ENCODE results near the gene DNAJB2.
A peak's percentile ranks its signal among the peaks of the same experiment; 100 is the strongest.
"Not testable (repeated sequence)": the region's sequence is repeated elsewhere in the genome, so short reads cannot be mapped to it uniquely, and the experiment has no call there.

DNAJB2 gene

DNA sequence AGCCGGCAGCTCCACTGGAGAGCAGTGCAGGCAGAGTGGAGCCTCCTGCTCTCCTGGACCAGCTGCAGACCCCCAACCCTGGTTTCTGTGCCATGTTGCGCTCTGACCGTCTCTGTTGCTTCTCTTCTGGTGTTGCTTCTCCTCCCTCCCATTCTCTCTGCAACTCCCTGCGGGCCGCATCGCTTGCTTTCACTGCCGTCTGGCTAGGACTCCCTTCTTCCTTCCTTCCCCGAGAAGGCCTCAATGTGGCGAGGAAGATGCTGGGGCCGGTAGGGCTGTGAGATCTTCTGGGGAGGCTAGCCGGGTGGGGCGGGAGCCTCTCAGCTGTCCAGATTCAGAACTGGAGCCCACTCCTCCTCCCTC, 6.2 kb downstream of the DNAJB2 start:
- ATAC-seq = no peak
- DNase-seq = no peak

DNA sequence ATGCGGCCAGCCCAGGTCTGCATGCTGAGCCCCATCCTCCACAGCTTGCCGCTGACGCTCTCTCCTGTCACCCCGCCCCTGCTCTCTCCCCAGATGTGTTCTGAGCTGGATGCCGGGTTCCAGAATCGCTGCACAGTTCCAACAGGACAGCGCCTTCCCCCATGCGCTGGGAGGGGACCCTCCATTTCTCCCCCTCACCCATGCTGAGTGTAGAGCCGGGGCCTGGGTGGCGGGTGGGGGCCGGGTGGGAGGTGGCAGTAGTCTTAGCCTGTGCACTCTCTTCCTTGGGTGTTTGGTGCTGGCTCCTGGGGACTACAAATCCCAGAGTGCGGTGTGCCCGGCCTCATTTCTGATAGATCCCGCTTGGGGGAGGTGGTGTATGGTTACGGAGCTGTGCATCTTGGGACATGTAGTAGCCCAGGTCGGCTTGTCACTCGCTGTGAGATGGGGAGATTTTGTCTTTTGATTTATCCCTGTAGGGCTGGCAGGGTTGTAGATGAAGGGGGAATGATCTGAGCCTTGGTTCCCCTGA, 6.8 kb downstream of the DNAJB2 start:
- DNase-seq = no peak
- no peak for ATAC-seq

DNA sequence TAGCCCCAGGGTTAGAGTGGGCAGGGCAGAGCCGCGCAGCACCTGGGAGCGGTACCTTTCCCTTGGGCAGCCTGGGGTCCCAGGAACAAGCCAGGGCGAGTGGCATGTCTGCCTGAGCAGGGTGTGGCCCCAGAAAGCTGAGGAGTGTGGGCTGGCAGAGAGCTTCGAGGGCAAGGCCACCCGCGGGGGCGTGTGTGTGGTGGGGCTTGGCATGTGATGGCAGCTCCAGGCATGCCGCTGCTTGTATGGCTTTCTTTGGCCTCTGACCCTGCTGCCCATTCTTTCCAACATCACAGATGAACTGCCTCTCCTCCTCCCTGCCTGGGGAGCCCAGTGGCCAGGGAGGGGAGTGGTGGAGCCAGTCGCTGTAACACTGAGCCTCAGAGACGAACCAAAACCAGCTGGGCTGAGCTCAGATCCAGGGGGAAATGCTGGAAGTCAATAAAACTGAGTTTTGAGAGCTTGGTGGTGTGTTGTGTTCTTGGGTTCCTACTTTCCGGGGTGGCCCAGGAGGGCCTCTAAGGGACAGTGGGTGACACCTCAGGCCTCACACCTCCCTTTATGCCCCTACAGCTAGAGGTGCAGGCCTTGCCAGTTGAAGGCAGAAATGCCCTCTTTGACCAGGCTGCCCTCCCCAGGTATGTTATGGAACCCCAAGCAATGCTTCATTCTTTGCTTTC, 7.4 kb downstream of the DNAJB2 start:
- ATAC-seq (no peak), DNase-seq (no peak)

DNA sequence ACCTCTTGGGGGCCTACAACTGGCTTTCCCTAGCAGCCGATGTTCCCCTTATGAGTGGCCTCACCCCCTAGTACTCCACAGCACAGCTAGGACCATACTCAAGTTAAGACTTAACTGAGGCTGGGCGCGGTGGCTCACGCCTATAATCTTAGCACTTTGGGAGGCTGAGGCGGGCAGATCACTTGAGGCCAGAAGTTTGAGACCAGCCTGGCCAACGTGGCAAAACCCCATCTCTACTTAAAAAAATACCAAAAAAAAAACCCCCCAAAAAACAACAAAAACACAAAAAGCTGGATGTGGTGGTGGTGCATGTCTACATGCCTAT, 7.9 kb downstream of the DNAJB2 start:
- not testable (repeated sequence) for DNase-seq, ATAC-seq

DNA sequence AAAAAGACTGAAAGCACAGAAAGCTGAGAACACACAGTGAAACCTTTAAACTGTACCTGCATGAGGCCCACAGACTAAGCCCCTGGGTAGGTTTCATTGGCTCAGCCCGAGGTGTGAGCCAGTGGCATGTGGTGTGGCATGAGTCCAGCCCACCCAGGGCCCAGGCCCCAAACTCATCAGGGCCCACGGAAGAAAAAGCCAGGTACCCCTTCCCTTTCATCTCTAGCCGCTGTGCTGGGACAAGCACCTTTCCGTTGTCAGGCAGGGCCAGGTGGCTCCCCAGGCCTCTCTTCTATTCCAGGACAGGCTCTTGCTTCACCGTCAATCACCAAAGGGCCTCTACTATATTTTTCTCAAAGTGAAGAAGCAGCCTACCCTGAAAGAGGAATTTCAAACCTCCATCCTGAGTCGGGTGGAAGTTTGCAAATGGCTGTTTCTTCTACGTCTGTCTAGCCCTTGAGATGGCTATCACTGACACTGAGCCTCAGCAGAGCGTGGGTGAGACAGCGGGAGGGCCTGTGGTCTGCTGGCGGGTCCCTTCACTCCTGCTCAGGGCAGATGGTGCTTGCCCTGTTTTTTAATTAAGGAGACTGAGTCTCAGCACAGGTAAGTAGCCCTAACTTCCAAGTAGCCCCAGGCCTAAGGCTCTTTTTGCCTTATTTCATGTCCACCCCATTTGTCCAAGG, 8.6 kb downstream of the DNAJB2 start:
- DNase-seq (no peak), ATAC-seq (no peak)

DNA sequence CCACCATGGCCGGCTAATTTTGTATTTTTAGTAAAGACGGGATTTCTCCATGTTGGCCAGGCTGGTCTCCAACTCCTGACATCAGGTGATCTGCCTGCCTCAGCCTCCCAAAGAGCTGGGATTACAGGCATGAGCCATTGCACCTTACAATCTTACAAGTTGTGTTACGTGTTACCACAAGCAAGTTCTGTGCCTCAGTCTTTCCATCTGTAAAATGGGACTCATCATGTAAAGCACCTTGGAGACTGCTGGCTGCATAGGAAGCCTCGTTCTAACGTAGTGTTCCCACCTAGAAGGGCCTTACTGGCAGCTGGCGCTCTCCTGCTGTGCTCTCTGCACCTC, 10.0 kb downstream of the DNAJB2 start:
- ATAC-seq = no peak
- no peak for DNase-seq

DNA sequence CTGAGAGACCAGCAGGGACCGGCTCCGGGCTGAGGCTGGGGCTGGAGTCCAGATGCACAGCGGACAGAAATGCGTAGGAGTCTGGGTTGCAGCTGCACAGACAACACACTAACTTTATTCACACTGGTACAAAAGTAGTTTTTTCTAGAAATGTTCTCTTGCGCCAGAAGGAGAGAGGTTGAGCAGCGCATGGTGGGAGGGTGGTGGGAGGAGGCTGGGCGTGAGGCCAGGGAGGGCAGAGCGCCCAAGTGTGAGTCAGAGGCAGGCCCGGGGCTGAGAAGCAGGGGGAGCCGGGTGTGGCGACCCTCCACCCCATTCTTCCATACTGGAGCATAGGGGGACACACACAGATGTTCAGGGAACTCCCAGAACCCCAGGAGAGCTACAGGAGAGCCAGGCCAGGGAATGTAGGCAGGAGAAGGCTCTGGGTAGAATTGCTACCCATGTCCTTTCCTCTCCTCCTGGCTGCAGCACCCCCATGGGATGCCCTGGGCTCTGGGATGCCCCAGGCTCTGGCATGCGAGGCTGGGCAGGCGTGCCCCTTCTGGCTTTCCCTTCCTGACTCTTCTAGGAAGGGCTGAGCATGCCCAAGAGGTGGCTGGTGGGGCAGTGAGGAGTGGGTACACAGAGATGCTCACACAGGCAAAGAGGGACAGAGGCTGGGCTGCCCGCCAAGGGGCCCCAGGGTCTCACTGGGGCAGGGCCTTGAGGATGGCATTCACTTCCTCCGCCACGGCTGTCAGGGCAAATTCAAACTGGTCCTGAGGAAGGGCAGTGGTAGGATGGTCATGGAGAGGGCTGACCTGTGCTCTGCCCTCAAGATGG, 10.6 kb downstream of the DNAJB2 start:
- ATAC-seq = no peak
- peak; percentile 3 for DNase-seq

DNA sequence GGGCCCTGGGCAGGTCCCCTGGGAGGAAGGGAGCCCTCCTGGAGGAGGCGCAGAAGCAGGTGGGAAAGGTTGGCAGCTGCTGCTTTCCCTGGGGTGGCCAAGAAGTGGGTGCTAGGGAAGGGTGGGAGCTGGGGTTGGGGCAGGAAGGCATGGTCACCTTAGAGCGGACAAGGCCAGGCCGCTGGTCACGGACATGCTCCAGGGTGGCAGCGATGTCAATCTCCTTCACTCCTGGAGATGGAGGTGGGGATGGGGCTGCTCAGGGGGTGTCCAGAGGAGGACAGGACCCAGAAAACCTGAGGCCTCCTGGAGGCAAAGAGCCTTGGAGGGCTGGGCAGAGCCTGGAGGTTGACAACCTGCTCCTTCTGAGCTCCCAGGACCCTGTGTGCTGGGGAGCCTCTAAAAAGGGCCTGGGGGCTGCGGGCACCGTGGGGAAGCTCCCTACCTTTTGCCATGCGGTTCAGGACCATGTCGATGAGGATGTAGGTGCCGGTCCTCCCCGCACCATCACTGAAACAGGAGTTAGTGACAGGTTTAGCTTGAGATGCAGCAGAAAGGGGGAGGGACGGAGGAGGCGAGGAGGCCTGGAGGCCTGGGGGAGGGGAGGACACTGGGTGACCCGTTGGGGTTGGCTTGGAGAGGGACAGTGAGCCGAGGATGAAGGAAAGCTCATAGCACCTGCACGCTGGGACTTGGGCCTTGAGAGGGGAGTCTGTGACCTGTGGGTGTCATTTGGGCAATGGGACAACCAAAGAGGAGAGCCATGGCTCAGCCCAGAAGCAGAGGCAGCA, 11.4 kb downstream of the DNAJB2 start:
- ATAC-seq (no peak), DNase-seq (peak; percentile 1)

DNA sequence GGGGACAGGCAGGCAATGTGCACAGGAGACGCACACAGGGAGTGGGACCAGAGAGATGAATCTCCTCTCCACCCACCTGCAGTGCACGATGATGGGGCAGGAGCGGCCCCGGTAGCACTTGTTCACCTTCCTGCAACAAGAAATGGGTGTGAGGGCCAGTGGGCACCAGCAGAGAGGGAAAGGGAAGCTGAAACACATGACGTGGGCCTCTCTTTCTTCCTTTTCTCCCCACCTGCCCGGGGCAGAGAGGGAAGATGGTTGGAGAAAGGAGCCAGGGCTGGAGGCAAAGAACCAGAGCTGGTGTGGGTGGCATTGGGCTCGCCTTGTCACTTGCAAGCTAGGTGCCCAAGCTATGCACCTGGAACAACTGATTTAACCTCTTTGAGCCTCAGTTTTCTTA, 12.2 kb downstream of the DNAJB2 start:
- DNase-seq (no peak), ATAC-seq (no peak)

DNA sequence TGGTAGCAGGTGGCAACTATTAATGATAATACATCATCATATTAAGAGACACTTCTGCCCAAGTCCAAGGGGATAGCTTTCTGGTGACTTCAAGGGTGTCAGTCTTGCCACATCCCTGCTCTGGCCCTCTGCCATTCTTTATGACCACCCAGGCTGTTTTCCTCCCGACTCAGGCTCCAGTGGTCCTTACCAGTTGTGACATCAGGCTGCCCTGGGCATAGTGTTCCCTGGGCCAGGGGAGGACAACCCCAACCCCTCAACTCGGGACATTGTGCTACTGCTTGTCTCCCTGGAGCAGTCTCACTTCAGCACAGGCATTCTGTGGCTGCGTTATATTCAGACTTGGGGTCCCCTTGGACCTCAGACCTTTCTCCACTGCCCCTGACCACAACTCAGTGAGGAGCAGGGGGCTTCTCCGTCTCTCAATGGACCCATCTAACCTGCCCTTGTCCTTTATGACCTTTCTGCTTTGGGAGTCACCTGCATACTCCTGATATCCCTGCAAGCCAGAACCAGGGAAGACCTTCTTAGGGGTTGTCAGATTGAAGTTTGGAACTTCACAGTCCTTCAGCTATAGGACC, 12.8 kb downstream of the DNAJB2 start:
- ATAC-seq = no peak
- DNase-seq = no peak

DNA sequence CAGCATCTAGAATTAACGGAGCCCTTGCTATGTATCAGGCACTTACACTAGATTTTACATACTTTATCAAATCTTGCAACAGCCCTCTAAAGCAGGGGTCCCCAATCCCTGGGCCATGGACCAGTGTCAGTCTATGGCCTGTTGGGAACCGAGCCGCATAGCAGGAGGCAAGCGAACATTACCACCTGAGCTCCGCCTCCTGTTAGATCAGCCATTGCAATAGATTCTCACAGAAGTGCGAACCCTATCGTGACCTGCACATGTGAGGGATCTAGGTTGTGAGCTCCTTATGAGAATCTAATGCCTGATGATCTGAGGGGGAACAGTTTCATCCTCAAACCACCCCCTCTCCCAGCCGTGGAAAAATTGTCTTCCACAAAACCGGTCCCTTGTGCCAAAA, 13.4 kb downstream of the DNAJB2 start:
- DNase-seq (peak; percentile 1), ATAC-seq (no peak)

DNA sequence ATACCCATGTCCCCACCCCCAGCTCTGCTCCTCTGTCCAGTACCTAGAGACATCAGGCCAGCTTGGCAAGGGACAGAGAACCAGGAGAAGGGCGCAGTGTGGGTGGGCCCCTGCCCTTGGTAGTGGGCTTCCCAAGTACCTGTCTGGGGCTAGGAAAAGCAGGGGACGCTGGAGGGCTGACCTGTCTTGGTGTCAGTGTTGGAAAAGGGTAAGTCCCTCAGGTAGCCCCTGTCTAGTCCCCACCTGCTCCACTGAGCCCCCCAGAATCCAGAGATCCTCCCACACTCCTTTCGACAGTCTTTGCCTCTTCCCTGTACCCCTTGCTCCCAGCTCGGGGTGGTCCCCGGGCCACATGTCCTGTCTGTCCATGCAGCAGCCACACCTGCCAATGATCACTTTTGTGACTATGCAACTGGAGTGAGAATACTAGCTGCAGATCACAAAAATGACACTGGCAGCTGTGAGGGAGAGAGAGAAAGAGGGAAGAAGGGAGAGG, 14.6 kb downstream of the DNAJB2 start:
- ATAC-seq (no peak), DNase-seq (no peak)

DNA sequence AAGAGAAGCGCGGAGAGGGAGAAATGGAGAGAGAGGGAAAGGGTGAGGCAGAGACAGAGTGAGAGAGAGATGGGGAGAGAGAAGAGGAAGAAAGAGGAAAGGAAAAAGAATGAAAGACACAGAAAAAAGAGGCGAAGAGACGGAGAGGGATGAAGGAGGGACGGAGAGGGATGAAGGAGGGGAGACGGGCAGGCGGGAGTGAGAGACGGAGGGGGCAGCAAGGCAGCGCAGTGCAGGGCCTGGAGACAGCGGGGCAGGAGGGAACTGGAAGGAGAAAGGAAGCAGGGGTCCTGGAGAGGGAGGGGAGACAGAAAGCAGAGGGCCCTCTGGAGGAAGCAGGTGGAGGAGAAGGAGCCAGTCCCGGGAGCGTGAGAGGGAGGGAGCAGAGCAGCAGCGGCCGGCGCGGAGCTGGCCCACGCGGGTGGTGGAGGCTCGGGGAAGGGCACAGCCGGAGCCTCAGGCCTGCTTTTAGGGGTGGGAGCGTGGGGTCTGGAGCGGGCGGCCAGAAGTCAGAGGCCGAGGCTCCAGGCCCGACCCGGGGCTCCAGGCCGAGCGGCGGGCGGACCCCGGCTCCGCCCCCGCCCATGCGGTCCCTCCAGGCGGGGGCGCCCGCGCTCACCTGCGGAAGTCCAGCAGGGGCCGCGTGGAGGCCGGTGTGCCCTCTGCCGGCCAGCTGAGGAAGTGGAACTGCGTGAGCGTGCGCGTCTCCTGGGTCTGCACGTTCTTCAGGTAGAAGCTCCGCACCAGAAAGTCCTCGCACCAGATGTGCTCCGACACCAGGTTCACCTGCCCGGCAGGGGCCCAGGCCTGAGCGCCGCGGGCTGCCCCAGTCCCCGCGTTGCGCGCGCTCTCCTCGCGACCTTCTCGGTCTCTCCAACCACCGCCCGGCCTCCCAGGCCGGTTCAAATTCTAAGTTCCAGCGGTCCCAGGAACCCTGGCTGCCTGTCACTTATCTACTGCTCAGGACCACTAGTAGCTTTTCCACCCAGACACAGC, 15.5 kb downstream of the DNAJB2 start:
- DNase-seq (peak; percentile 92), ATAC-seq (peak; percentile 84)

DNA sequence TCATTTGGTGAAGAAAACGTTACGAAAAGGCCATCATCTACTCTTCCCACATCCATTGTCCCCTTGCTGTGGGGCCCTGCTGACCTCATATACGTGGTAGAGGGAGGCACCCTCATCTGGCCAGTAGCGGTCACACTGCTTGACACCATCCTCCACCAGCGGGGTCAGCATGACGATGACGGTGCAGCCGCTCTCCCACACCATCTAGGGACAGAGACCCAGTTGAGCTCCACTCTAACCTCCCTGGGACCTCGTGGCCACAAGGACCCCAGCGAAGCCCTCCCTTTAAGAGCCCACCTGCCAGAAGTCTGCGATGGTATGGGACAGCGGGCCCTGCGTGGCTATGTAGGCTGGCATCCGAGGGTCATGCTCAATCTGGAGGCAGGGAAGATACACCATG, 17.0 kb downstream of the DNAJB2 start:
- DNase-seq (no peak), ATAC-seq (no peak)

DNA sequence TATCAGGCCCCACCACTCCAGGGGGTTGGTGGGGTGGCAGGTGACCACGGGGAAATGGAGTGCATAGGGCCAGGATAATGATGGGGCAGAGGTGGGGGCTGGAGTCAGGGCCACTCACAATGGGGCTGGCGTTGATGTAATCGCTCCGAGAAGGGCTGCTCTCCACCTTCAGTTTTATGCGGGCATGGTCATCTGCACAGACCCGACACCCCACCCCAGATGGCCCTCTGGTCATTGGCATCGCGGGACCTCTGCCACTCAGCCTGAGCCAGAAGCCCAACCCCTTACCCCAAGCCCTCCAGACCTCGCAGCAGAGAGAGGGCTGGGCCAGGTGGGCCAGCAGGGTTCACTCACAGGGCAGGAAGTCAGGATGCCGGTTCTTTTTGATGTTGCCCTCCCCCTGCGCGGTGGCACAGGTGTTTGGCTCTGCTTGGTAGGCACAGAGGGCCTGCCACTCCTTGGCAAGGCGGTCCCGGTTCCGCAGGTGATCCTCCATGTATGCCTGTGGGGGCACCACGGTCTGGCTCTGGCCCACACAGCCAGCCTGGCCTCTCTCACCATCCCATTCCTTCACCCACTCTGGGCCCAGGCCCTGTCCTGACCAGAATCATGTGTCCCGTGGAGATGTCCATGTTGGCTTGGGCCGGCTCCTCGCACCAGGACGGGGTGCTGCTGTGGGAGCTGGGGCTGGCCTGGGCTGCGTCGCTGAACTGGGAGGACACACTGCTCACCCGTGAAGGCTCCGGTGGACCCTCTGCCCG, 17.6 kb downstream of the DNAJB2 start:
- ATAC-seq (no peak), DNase-seq (no peak)

DNA sequence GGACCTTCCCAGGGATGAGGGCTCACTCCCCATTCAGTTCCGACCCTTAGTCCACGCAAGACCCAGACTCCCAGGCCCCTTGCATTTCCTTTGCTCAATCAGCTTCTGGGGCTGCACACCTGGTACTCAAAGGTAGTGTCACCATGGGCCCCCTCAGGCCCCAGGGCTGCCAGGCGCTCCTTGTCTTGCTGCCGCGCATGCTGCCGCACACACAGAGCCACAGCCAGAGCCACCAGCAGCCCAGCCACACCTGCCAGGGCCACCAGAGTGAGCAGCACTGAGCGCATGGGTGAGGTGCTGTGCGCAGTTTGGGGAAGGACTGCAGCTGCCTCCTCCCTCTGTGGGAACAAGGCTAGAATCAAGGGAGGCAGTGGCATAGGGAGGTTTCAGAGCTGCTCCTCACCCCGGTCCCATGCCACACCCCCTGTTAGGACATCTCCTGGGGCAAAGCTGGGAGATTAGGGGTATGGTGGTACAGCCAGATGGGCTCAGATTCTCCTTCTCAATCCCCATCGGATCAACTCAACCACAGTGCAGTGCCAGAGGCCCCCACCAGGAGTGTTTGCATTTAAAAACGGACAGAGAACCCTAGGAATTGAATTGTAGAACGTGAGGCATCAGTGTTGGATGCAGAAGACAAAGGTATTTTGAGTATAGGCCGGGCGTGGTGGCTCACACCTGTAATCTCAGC, 18.7 kb downstream of the DNAJB2 start:
- no peak for DNase-seq
- ATAC-seq = no peak

DNA sequence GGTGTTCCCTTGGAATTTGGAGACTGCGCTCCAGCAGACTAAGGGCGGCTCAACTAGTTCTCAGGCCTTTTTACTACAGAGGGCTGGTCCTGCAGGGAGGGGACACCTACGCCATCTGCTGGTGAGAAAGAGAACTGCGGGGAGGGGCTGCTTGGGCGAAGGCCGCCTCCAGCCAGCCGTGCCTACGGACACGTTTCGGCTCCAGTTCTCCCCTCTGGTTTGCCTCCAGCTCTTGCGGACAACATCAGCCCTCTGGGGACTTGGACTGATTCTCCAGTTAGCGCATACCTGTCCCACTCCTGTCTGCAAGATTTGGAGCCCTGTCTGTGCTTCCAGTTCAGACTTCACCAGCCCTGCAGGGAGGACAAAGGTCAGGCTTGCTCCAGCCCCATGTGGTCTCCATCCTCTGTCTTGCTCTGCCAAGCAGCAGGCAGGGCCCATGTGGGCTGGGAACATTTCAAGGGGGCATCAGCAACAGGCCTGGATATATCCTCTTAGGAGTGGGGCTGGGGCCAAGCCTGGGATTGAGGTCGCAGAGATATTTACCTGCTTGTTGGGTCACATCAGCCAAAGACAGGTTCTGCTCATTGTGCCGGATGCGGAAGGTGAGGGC, 19.7 kb downstream of the DNAJB2 start:
- DNase-seq (peak; percentile 96), ATAC-seq (peak; percentile 63)

DNA sequence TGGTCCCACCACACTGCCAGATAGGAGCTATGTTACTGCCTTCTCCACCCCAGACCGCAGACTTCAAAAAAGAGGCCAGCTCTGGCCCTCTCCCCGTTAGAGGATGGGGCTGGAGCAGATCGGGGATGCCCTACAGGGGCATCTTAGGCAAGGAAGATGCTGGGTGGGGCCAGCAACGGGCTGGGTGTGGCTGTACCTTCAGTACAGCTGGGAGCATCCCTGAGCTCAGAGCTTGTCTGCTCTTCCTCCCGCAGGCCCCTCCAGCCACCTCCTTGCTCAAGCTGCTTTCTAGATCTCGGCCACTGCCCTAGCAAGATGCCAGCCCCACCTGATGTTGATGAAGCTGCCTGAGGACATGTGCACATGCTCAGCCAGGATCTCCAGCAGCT, 20.2 kb downstream of the DNAJB2 start:
- DNase-seq (no peak), ATAC-seq (no peak)

DNA sequence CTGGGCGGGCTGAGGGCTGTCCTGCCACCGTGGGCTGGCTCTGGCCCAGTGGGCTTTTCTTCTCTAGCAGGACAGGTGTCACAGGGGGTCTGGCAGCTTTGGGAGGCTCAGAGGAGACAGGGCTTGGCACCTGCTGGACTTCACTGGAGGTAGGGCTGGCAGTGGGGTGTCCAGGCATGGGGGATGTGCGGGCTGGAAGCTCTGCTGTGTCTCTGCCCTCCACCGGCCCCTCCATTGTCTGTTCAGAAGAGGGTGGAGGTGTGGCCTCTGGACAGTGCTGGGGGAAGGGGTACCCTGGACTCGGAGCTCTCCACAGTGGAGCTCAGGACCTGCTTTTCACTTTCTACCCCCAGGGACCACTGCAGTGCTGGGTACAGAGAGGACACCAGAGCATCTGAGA, 20.9 kb downstream of the DNAJB2 start:
- no peak for ATAC-seq
- DNase-seq = no peak

All from stimulated activated naive CD8-positive, alpha-beta T cell treated with anti-CD3 and anti-CD28 coated beads, Interleukin-15, Interleukin-2, amounts not matched to agents 100 U/mL and 50 U/mL, for 24 hours (primary cell).